ENCODE results near the gene CCL15.
"Not testable (repeated sequence)": the region's sequence is repeated elsewhere in the genome, so short reads cannot be mapped to it uniquely, and the experiment has no call there.

The CCL15 gene

DNA sequence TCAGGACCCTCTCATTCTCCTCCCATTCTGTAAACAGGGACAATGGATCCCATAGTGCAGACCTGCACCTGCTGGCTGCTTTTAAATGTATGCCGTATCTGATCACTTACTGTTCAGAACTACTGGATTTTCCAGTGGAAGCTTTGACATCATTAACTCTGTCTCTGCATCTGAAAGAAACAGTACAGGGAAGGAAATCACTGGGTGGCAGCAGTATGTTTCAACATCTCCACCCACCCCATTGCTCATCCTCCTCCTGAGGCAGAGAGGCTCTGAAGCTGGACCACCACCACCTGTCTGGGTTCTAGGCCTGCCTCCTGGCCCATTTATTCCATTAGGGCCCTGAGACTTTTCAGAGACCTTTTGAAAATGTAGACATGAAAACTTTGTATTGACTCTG is 2.6 kb downstream of the CCL15 start:
- no peak for DNase-seq (ENCODE audit: low read depth in 1 of 2, low spot score in 1 of 2)
- Histone ChIP-seq H3K4me3 (replicated peaks; ENCODE audit: insufficient read depth, low read length) (no peak overlapping the region), H3K27ac (replicated peaks) (no peak overlapping the region), H3K27me3 (ENCODE audit: insufficient read depth, poor library complexity, severe bottlenecking) (no peaks in the 10 kb centered on the region)
- TF ChIP-seq, protein P1, sequence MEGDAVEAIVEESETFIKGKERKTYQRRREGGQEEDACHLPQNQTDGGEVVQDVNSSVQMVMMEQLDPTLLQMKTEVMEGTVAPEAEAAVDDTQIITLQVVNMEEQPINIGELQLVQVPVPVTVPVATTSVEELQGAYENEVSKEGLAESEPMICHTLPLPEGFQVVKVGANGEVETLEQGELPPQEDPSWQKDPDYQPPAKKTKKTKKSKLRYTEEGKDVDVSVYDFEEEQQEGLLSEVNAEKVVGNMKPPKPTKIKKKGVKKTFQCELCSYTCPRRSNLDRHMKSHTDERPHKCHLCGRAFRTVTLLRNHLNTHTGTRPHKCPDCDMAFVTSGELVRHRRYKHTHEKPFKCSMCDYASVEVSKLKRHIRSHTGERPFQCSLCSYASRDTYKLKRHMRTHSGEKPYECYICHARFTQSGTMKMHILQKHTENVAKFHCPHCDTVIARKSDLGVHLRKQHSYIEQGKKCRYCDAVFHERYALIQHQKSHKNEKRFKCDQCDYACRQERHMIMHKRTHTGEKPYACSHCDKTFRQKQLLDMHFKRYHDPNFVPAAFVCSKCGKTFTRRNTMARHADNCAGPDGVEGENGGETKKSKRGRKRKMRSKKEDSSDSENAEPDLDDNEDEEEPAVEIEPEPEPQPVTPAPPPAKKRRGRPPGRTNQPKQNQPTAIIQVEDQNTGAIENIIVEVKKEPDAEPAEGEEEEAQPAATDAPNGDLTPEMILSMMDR (IDR thresholded peaks at IDR 0.05; ENCODE audit: insufficient read depth, low read length), result no peak
- TF ChIP-seq, protein P2, sequence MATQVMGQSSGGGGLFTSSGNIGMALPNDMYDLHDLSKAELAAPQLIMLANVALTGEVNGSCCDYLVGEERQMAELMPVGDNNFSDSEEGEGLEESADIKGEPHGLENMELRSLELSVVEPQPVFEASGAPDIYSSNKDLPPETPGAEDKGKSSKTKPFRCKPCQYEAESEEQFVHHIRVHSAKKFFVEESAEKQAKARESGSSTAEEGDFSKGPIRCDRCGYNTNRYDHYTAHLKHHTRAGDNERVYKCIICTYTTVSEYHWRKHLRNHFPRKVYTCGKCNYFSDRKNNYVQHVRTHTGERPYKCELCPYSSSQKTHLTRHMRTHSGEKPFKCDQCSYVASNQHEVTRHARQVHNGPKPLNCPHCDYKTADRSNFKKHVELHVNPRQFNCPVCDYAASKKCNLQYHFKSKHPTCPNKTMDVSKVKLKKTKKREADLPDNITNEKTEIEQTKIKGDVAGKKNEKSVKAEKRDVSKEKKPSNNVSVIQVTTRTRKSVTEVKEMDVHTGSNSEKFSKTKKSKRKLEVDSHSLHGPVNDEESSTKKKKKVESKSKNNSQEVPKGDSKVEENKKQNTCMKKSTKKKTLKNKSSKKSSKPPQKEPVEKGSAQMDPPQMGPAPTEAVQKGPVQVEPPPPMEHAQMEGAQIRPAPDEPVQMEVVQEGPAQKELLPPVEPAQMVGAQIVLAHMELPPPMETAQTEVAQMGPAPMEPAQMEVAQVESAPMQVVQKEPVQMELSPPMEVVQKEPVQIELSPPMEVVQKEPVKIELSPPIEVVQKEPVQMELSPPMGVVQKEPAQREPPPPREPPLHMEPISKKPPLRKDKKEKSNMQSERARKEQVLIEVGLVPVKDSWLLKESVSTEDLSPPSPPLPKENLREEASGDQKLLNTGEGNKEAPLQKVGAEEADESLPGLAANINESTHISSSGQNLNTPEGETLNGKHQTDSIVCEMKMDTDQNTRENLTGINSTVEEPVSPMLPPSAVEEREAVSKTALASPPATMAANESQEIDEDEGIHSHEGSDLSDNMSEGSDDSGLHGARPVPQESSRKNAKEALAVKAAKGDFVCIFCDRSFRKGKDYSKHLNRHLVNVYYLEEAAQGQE (IDR thresholded peaks at IDR 0.05; ENCODE audit: insufficient replicate concordance, low read depth), result no peak
- TF ChIP-seq GABPA (IDR thresholded peaks at IDR 0.05; ENCODE audit: low read depth) (no peak), SPI1 (IDR thresholded peaks at IDR 0.05; ENCODE audit: borderline replicate concordance, low read depth) (no peak), POLR2AphosphoS5 (IDR thresholded peaks at IDR 0.05; ENCODE audit: low read depth) (no peak)

DNA sequence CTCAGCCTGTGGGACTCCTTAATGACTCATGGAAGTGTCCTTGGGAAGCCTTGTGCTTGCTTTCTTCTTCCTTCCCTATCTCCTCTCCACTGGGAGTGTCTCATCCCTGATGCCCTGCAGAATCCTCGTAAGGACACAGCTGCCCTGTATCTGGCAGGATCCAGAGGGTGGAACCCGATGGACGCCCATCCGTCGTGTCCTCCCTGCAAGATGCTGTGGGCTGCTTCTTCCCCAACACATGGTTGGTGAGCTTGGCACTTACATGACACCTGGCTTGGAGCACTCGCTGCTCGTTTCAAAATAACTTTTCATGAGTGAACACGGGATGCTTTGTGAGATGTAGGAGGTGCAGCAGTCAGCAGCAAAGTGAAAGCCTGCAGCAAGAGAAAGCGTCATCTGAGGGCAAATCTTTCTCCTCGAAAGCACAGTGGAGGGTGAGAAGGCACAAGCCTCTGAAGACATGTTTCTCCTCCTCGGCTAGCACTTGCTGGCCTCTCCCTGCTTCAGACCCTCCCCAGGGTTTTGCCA is 3.3 kb downstream of the CCL15 start:
- no peaks in the 10 kb centered on the region for H3K27me3 ChIP-seq (ENCODE audit: insufficient read depth, poor library complexity, severe bottlenecking)
- TF ChIP-seq POLR2AphosphoS5 (IDR thresholded peaks at IDR 0.05; ENCODE audit: low read depth), result no peak
- TF ChIP-seq SPI1 (IDR thresholded peaks at IDR 0.05; ENCODE audit: borderline replicate concordance, low read depth), result no peak
- TF ChIP-seq, protein P1 (IDR thresholded peaks at IDR 0.05; ENCODE audit: insufficient read depth, low read length), result no peak
- TF ChIP-seq, protein P2 (IDR thresholded peaks at IDR 0.05; ENCODE audit: insufficient replicate concordance, low read depth), result no peak
- TF ChIP-seq GABPA (IDR thresholded peaks at IDR 0.05; ENCODE audit: low read depth), result no peak

DNA sequence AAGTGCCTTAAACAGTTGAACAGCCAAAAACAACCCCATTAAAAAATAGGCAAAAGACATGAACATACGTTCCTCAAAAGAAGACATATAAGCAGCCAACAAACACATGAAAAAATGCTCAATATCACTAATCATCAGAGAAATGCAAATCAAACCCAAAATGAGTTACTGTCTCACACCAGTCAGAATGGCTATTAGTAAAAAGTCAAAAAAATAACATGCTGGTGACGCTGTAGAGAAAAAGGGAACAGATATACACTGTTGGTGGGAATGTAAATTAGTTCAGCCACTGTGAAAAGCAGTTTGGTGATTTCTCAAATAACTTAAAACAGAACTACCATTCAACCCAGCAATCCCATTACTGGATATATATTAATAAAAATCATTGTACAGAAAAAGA is 6.0 kb downstream of the CCL15 start:
- not testable (repeated sequence) for H3K27me3 ChIP-seq (ENCODE audit: insufficient read depth, poor library complexity, severe bottlenecking); H3K27ac ChIP-seq (replicated peaks); DNase-seq (ENCODE audit: low read depth in 1 of 2, low spot score in 1 of 2); H3K4me3 ChIP-seq (replicated peaks; ENCODE audit: insufficient read depth, low read length)

More for the DNA sequence above, 3.3 kb downstream of the CCL15 start:
- no peak overlapping the region for H3K4me3 ChIP-seq (replicated peaks; ENCODE audit: insufficient read depth, low read length)
- no peak overlapping the region for H3K27ac ChIP-seq (replicated peaks)
- no peak for DNase-seq (ENCODE audit: low read depth in 1 of 2, low spot score in 1 of 2)

DNA sequence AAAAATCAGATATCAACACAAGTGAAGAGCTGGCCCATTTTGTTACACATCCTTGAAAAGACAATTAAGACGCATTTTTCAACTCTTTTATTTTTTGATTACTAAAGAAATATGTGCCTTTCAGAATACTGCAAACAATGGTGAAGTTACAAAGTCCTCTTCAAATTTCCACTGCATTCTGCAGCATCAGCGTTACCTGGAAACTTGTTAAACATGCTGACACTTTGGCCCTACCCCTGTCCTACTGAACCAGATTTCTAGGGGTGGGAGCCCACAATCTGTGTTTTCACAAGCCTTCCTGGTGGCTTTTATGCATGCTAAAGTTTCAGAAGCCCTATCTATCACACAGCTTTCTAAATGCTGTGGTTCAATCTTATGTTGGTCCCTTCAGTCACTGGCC is 10.3 kb downstream of the CCL15 start:
- H3K27ac ChIP-seq (replicated peaks), result no peak overlapping the region

More for the DNA sequence above, 10.3 kb downstream of the CCL15 start:
- Histone ChIP-seq H3K4me3 (replicated peaks; ENCODE audit: insufficient read depth, low read length) (no peak overlapping the region), H3K27me3 (ENCODE audit: insufficient read depth, poor library complexity, severe bottlenecking) (no peaks in the 10 kb centered on the region)
- no peak for DNase-seq (ENCODE audit: low read depth in 1 of 2, low spot score in 1 of 2)
- TF ChIP-seq POLR2AphosphoS5 (IDR thresholded peaks at IDR 0.05; ENCODE audit: low read depth) (no peak), SPI1 (IDR thresholded peaks at IDR 0.05; ENCODE audit: borderline replicate concordance, low read depth) (no peak), GABPA (IDR thresholded peaks at IDR 0.05; ENCODE audit: low read depth) (no peak)
- TF ChIP-seq, protein P2 (IDR thresholded peaks at IDR 0.05; ENCODE audit: insufficient replicate concordance, low read depth), result no peak
- TF ChIP-seq, protein P1 (IDR thresholded peaks at IDR 0.05; ENCODE audit: insufficient read depth, low read length), result no peak
